ENCODE measurements around the gene UBXN10. TPM values are rescaled to one million over a fixed set of nuclear protein-coding genes. Genes with fewer than 3 reads are reported as not detected.

Gene UBXN10
- total RNA-seq, 2 experiments from 2014 or later, result 0.22 to 0.44 TPM

DNA sequence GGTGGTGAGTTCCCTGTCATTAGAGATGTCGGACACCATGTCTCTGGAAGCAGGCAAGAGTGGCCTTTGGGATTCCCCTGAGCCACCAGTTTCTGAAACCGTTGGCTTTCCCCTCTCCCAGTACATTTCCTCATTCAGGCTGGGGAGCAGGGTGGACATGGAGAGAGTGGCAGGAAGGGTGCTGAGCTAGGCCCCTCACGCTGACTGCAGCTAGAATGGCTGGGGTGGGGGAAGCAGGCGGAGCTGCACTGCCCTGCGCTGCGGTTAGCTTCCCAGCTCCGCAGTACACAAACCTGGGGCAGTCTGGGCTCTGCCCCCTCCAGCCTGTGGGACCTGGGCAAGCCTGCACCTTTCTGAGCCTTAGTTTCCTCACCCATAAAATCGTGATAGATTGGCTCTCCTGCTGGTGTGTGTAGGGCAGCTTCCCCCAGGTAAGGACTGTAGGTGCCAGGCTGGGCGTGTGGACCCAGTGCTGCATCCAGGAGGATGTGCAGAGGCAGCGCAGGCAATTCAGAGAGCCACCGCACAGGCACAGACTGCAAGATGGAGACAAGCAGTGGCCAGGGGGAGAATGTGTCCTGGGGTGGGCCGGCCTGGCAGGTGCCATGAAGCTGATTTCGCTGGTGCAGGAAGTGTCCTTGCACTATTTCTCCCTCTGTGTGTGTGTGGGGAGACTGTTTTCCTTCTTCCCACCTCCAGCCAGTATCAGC lies 43.7 kb upstream of the UBXN10 start:
- Mint-ChIP-seq H3K27me3 (peaks cover 9% of the 10 kb centered on the region), H3K27ac (no peak overlapping the region), H3K36me3 (ENCODE audit: low read depth) (no peaks in the 10 kb centered on the region), H3K4me3 (no peak overlapping the region), H3K4me1 (ENCODE audit: low read depth) (no peaks in the 10 kb centered on the region), H3K9me3 (no peaks in the 10 kb centered on the region)
- TF ChIP-seq, protein P1, sequence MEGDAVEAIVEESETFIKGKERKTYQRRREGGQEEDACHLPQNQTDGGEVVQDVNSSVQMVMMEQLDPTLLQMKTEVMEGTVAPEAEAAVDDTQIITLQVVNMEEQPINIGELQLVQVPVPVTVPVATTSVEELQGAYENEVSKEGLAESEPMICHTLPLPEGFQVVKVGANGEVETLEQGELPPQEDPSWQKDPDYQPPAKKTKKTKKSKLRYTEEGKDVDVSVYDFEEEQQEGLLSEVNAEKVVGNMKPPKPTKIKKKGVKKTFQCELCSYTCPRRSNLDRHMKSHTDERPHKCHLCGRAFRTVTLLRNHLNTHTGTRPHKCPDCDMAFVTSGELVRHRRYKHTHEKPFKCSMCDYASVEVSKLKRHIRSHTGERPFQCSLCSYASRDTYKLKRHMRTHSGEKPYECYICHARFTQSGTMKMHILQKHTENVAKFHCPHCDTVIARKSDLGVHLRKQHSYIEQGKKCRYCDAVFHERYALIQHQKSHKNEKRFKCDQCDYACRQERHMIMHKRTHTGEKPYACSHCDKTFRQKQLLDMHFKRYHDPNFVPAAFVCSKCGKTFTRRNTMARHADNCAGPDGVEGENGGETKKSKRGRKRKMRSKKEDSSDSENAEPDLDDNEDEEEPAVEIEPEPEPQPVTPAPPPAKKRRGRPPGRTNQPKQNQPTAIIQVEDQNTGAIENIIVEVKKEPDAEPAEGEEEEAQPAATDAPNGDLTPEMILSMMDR (IDR thresholded peaks at IDR 0.05), result no peak
- peaks cover 0 to 5% of the 10 kb centered on the region in 2 experiments for H3K27me3 ChIP-seq (ENCODE audit: control insufficient read depth in 1 of 2, insufficient read depth in 2 of 2, low read length in 2 of 2)
- DNase-seq, result no peak
- H3K4me3 ChIP-seq (ENCODE audit: low read length), result no peak overlapping the region
- ChIA-PET CTCF (no interaction called here), POLR2A (no interaction called here)
- no peaks in the 10 kb centered on the region for H3K4me1 ChIP-seq (ENCODE audit: insufficient read depth, low read length)
- intact Hi-C loops (cut with DNase I, micrococcal nuclease), result no loop called here
- H3K36me3 ChIP-seq (ENCODE audit: insufficient read depth, low read length), result no peaks in the 10 kb centered on the region
- no peak for ATAC-seq (ENCODE audit: poor library complexity)
- H3K27ac ChIP-seq (ENCODE audit: low read depth in 1 of 2, low read length in 2 of 2), result no peak overlapping the region
- no peaks in the 10 kb centered on the region for H3K9me3 ChIP-seq (ENCODE audit: control insufficient read depth in 1 of 2, insufficient read depth in 1 of 2, low read length in 2 of 2)

GRCh38 chr1:20143318-20143717 lies 42.6 kb upstream of the UBXN10 start:
- TF ChIP-seq, protein P1 (IDR thresholded peaks at IDR 0.05), result no peak
- H3K4me1 Mint-ChIP-seq (ENCODE audit: low read depth), result no peaks in the 10 kb centered on the region
- H3K4me1 ChIP-seq (ENCODE audit: insufficient read depth, low read length), result no peaks in the 10 kb centered on the region
- H3K4me3 Mint-ChIP-seq, result no peak overlapping the region
- no peaks in the 10 kb centered on the region for H3K36me3 ChIP-seq (ENCODE audit: insufficient read depth, low read length)
- intact Hi-C loops (cut with DNase I, micrococcal nuclease), result no loop called here
- H3K9me3 ChIP-seq (ENCODE audit: control insufficient read depth in 1 of 2, insufficient read depth in 1 of 2, low read length in 2 of 2), result no peaks in the 10 kb centered on the region
- no peaks in the 10 kb centered on the region for H3K27me3 ChIP-seq (ENCODE audit: control insufficient read depth in 1 of 2, insufficient read depth in 2 of 2, low read length in 2 of 2)
- H3K27ac ChIP-seq (ENCODE audit: low read depth in 1 of 2, low read length in 2 of 2), result no peak overlapping the region
- no peaks in the 10 kb centered on the region for H3K9me3 Mint-ChIP-seq
- DNase-seq, result no peak
- CTCF ChIA-PET, result no interaction called here
- no peak overlapping the region for H3K27ac Mint-ChIP-seq
- no peak for ATAC-seq (ENCODE audit: poor library complexity)
- POLR2A ChIA-PET, result interaction anchor here (0.8 kb wide), 1 partner anchor 9 kb away, joined by 3 read pairs; no protein-coding TSS in a partner anchor
- peaks cover 9% of the 10 kb centered on the region for H3K27me3 Mint-ChIP-seq
- no peak overlapping the region for H3K4me3 ChIP-seq (ENCODE audit: low read length)
- no peaks in the 10 kb centered on the region for H3K36me3 Mint-ChIP-seq (ENCODE audit: low read depth)

- no peaks in the 10 kb centered on the region for H3K9me3 ChIP-seq (ENCODE audit: control insufficient read depth in 1 of 2, insufficient read depth in 1 of 2, low read length in 2 of 2)
- Mint-ChIP-seq H3K4me1 (ENCODE audit: low read depth) (no peaks in the 10 kb centered on the region), H3K36me3 (ENCODE audit: low read depth) (no peaks in the 10 kb centered on the region), H3K27me3 (peaks cover 5% of the 10 kb centered on the region), H3K4me3 (no peak overlapping the region), H3K27ac (no peak overlapping the region), H3K9me3 (no peaks in the 10 kb centered on the region)
- ChIA-PET POLR2A (interaction anchor here (0.8 kb wide), 1 partner anchor 8 kb away, joined by 3 read pairs; no protein-coding TSS in a partner anchor), CTCF (no interaction called here)
- TF ChIP-seq, protein P1 (IDR thresholded peaks at IDR 0.05), result no peak
- no peak overlapping the region for H3K4me3 ChIP-seq (ENCODE audit: low read length)
- H3K36me3 ChIP-seq (ENCODE audit: insufficient read depth, low read length), result no peaks in the 10 kb centered on the region
- intact Hi-C loops (cut with DNase I, micrococcal nuclease), result no loop called here
- no peaks in the 10 kb centered on the region for H3K4me1 ChIP-seq (ENCODE audit: insufficient read depth, low read length)
- DNase-seq (no peak), ATAC-seq (ENCODE audit: poor library complexity) (no peak)
- H3K27me3 ChIP-seq (ENCODE audit: control insufficient read depth in 1 of 2, insufficient read depth in 2 of 2, low read length in 2 of 2), result no peaks in the 10 kb centered on the region
- no peak overlapping the region for H3K27ac ChIP-seq (ENCODE audit: low read depth in 1 of 2, low read length in 2 of 2)
Measured at GRCh38 chr1:20143734-20144565, 41.9 kb upstream of the UBXN10 start.

Data from CD4-positive, alpha-beta T cell (primary cell).